GM10248 (cell line): ENCODE measurements around the gene HLF.

Source experiments
- CTCF ChIA-PET: fragments of 300-600 bp; sonication (Branson Sonifier 250); formaldehyde crosslinking; extraction: SDS; loops from one replicate; lab custom pipeline; 2021; ENCODE audit warnings: antibody characterized with exemption; lab: Yijun Ruan, JAX
- POLR2A ChIA-PET: fragments of 350-650 bp; sonication (Branson Sonifier 250); formaldehyde crosslinking; extraction: SDS; loops from one replicate; lab custom pipeline; 2020; ENCODE audit warnings: antibody characterized with exemption; lab: Yijun Ruan, JAX
- DNase-seq: peaks from one replicate; pipeline ENCODE4 v3.0.0; 2012; ENCODE audit errors: extremely low spot score
- TF ChIP-seq, protein P1 (sequence below): IDR thresholded peaks from 2 replicates; pipeline ENCODE4 v1.5.1; 2012; ENCODE audit warnings: mild to moderate bottlenecking, low read depth; ENCODE audit errors: extremely low read depth, missing control alignments, control extremely low read depth

The HLF gene

DNA sequence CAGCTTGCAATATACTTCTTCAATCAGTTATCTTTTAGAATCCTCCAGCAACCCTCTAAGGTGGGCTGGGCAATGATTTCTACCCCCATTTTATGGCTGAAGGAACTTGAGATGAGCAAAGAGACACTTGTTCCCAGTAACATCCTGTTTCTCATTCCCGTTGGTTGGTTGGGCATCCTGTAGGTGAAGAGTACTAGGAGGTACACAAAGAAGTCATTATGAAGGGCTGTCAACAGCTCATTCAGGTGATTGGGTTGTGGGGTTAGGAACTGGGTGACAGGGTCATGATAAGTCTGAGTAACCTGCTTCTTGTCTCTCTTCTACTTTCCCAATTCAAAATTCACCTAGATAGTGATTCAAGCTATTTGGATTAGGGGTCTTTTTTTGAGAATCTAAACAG is 80.4 kb downstream of the HLF start:
- ChIA-PET CTCF (interaction anchor here (1.2 to 7.5 kb wide), 4 partner anchors 12 to 20 kb away, joined by 3 to 72 read pairs (median 3); no protein-coding TSS in a partner anchor), POLR2A (no interaction called here)
- DNase-seq: no peak
- TF ChIP-seq, protein P1, sequence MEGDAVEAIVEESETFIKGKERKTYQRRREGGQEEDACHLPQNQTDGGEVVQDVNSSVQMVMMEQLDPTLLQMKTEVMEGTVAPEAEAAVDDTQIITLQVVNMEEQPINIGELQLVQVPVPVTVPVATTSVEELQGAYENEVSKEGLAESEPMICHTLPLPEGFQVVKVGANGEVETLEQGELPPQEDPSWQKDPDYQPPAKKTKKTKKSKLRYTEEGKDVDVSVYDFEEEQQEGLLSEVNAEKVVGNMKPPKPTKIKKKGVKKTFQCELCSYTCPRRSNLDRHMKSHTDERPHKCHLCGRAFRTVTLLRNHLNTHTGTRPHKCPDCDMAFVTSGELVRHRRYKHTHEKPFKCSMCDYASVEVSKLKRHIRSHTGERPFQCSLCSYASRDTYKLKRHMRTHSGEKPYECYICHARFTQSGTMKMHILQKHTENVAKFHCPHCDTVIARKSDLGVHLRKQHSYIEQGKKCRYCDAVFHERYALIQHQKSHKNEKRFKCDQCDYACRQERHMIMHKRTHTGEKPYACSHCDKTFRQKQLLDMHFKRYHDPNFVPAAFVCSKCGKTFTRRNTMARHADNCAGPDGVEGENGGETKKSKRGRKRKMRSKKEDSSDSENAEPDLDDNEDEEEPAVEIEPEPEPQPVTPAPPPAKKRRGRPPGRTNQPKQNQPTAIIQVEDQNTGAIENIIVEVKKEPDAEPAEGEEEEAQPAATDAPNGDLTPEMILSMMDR: no peak

DNA sequence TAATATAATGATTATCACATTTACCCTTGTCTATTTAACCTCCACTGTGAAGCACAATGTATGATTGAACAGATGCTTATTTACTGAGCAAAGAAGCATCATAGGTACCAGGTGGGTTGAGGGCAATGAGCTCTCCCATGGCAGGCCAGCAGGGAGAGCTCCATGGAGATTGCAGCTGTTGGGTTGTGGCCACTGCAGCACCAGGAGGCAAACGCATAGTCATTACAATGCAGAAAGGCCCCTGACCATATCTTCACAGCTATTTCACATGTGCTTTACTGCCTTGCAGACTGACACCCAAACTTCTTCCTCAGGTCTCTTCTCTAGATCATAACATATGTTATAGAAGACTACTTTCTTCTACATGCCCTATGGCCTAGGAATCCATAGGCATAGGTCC is 81.9 kb downstream of the HLF start:
- DNase-seq: no peak
- TF ChIP-seq, protein P1: no peak
- ChIA-PET POLR2A (no interaction called here), CTCF (interaction anchor here (1.8 to 7.5 kb wide), 4 partner anchors 9 to 354 kb away, joined by 4 to 72 read pairs (median 42); no protein-coding TSS in a partner anchor)

DNA sequence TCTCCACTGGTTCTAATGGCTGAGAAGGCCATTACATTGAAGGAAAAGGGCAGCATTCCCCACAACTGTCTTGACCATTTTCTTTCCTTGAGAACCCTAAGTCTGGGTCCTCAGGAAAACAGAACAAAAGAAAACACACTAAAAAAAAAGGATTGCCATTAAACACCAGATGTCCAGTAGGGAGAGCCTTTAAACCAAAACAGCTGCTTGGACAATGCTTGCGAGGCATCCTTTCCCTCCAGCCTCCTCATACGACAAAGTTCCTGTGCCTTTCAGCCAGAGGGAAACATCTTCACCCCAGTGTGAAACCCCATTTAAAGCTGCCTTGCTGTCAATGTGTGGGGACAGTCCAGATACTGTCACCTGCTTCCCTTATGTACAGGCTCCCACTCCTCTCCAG is 82.6 kb downstream of the HLF start:
- CTCF ChIA-PET: interaction anchor here (1.2 to 7.5 kb wide), 10 partner anchors 10 to 373 kb away, joined by 3 to 72 read pairs (median 6); no protein-coding TSS in a partner anchor
- TF ChIP-seq, protein P1: no peak
- POLR2A ChIA-PET: no interaction called here
- DNase-seq: no peak

DNA sequence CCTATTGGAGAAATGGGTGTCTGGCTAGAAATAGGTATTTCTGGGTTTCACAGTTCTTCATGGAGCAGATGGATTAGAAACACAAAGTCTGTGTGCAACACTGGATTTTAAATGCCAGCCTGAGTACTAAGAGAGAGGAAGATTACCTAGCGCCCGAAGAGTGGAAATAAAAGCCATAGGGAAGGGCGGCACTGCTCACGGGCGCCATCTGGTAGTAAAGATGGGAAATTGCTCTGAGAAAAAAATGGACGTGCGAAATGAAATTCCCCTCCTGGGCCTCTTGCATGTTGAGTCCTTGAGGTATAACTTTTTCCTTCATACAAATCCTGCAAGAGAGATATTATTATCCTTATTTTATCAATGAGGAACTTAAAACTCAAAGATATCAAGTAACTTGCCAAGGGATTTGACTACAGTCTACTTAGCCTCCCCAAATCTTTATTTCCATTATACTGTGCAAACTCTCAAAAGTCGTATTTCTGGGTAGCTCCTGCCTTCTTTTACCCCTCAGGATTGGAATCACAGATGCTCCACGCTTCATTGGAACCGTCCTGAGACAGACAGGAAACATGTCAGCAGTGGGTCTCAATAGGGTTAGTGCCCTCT is 84.1 kb downstream of the HLF start:
- ChIA-PET POLR2A (no interaction called here), CTCF (interaction anchor here (0.7 to 7.5 kb wide), 20 partner anchors 8 to 375 kb away, joined by 3 to 72 read pairs (median 4); no protein-coding TSS in a partner anchor)
- TF ChIP-seq, protein P1: peak; percentile 77
- peak; percentile 37 for DNase-seq

DNA sequence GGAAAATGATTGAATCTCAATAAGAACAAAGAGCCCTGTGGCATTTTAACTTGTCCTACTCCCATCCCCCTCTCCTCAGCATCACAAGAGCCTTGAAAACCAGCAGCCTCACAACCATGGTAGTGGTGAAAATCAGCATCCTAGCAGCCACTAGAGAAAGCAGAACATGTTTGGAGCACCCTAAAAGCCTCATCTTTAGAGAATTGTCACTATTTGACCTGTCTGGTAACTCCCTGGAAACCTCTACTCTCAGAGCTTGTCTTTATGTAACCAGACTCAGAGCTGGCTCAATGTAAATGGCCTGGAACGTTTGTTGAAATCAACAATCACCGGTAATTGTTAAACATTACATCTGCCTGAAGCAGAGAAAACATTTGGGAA is 86.1 kb downstream of the HLF start:
- TF ChIP-seq, protein P1: no peak
- no peak for DNase-seq
- POLR2A ChIA-PET: no interaction called here
- CTCF ChIA-PET: interaction anchor here (5.1 to 7.5 kb wide), 2 partner anchors 6 to 358 kb away, joined by 70 to 72 read pairs; no protein-coding TSS in a partner anchor

DNA sequence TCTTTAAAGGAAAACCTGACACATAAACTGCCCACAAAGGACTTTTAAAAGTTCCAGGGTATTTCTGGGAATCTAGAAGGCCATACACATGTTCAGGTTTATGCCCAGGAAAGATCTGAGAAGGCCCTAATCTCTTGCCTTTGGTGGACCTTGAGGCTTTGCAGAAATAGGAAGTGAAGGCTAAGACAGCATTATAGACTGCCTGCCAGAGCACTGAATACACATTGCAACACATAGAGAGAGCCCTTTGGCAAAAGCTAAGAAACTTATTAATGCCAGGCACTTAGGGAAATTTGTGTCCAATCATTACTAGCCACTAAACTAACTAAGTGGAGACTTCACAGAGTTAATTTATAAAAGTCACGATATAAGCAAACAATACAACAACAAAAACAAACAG is 86.5 kb downstream of the HLF start:
- TF ChIP-seq, protein P1: no peak
- ChIA-PET CTCF (no interaction called here), POLR2A (no interaction called here)
- DNase-seq: no peak
